HepG2 (cell line): ENCODE measurements around the gene ECHS1. TPM values are rescaled to one million over a fixed set of nuclear protein-coding genes. Genes with fewer than 3 reads are reported as not detected.

Source experiments
- ATAC-seq: fragments of 200-7000 bp; cut with Tn5 transposase; 3 replicates; pipeline ENCODE4 v1.9.1; 2020; ENCODE audit warnings: mild to moderate bottlenecking, moderate library complexity
- BruUV-seq: library from RNA; stranded (reverse); fragments of 400-500 nt; replicated peaks from 2 replicates; lab custom pipeline; 2021; lab: Mats Ljungman, UMichigan
- CTCF ChIA-PET: fragments of 300-600 bp; formaldehyde crosslinking; extraction: SDS; loops from one replicate; lab custom pipeline; 2021; ENCODE audit warnings: low total read pairs, inconsistent platforms, low intra/inter-chr PET ratio; lab: Yijun Ruan, JAX
- POLR2A ChIA-PET: fragments of 350-600 bp; sonication (Branson Sonifier 250); formaldehyde crosslinking; loops from one replicate; lab custom pipeline; 2020; ENCODE audit warnings: antibody characterized with exemption, inconsistent platforms; lab: Yijun Ruan, JAX
- DNase-seq: peaks from one replicate; pipeline ENCODE4 v3.0.0-alpha.2; 2015; ENCODE audit warnings: low spot score
- FAIRE-seq: peaks from 3 replicates; lab custom pipeline; 2011; peaks lifted over from hg19 to GRCh38; lab: Jason Lieb, UNC
- H2AFZ ChIP-seq: one replicate; pipeline ENCODE4 v1.6.1; 2011; ENCODE audit warnings: low read length, inconsistent platforms
- H3K27ac ChIP-seq: fragments of 300-600 bp; 3 replicates; pipeline ENCODE4 v1.8.0; 2011; ENCODE audit warnings: mixed run types, mild to moderate bottlenecking, mixed read lengths, low read length, inconsistent platforms; ENCODE audit not compliant: insufficient read depth; ENCODE audit errors: extremely low read length
- H3K27me3 ChIP-seq, 2 experiments: fragments of 200-600 bp in 1 of 2; 2 replicates in 1 of 2; 3 replicates in 1 of 2; pipeline versions ENCODE4 v1.6.0 to v1.8.0; 2011; ENCODE audit warnings: low read length in 2 of 2, mild to moderate bottlenecking in 2 of 2, moderate library complexity in 2 of 2, inconsistent platforms in 1 of 2; ENCODE audit not compliant: insufficient read depth in 2 of 2, control insufficient read depth in 1 of 2
- H3K36me3 ChIP-seq, 2 experiments: fragments of 200-600 bp in 1 of 2; replicated peaks in 1 of 2; 2 replicates in 1 of 2; 3 replicates in 1 of 2; pipeline versions ENCODE4 v1.5.1 to v1.8.0; 2011; ENCODE audit warnings: low read length in 2 of 2, inconsistent platforms in 1 of 2; ENCODE audit not compliant: insufficient read depth in 2 of 2, control insufficient read depth in 1 of 2
- H3K4me1 ChIP-seq: 2 replicates; pipeline ENCODE4 v1.5.1; 2012; ENCODE audit warnings: low read length, inconsistent platforms; ENCODE audit not compliant: insufficient read depth
- H3K4me2 ChIP-seq: 2 replicates; pipeline ENCODE4 v1.6.0; 2011; ENCODE audit warnings: low read depth, low read length, inconsistent platforms
- H3K4me3 ChIP-seq, 3 experiments: fragments of 200-600 bp in 1 of 3; sonication (generic), shearing (Covaris generic) in 1 of 3; replicated peaks in 1 of 3; 2 replicates each; pipeline ENCODE4 v1.5.1; 2011 to 2016; ENCODE audit warnings: low read length in 3 of 3, inconsistent platforms in 2 of 3, low read depth in 2 of 3, mild to moderate bottlenecking in 2 of 3, control low read depth in 1 of 3, mixed read lengths in 1 of 3; ENCODE audit not compliant: insufficient read depth in 1 of 3
- H3K79me2 ChIP-seq: one replicate; pipeline ENCODE4 v1.6.1; 2011; ENCODE audit warnings: low read length, inconsistent platforms; ENCODE audit not compliant: insufficient read depth
- H3K9ac ChIP-seq: 2 replicates; pipeline ENCODE4 v1.6.0; 2011; ENCODE audit warnings: mild to moderate bottlenecking, low read depth, low read length, inconsistent platforms; ENCODE audit not compliant: insufficient read depth
- H3K9me3 ChIP-seq: 2 replicates; pipeline ENCODE4 v1.5.1; 2012; ENCODE audit warnings: mild to moderate bottlenecking, low read length
- H4K20me1 ChIP-seq: 2 replicates; pipeline ENCODE4 v1.6.0; 2011; ENCODE audit warnings: inconsistent platforms, mild to moderate bottlenecking, low read length, moderate library complexity; ENCODE audit not compliant: insufficient read depth
- FOXA1 ChIP-seq, 2 experiments: fragments of 450-650 bp in 1 of 2; sonication (generic) in 1 of 2; formaldehyde crosslinking in 1 of 2; IDR thresholded peaks; 2 replicates each; pipeline versions ENCODE4 v1.4.0 to v1.6.1; 2016 to 2020; ENCODE audit warnings: missing genetic modification reagents in 1 of 2
- GATAD1 ChIP-seq: IDR thresholded peaks from 2 replicates; pipeline ENCODE4 v1.6.1; 2016; ENCODE audit warnings: missing genetic modification reagents, missing compliant biosample characterization
- HDAC1 ChIP-seq: sonication (generic); formaldehyde crosslinking; IDR thresholded peaks from 2 replicates; pipeline ENCODE4 v1.5.1; 2020; ENCODE audit warnings: mild to moderate bottlenecking, missing genetic modification reagents
- HHEX ChIP-seq: IDR thresholded peaks from 2 replicates; pipeline ENCODE4 v1.6.1; 2016; ENCODE audit warnings: control low read depth
- KDM3A ChIP-seq: IDR thresholded peaks from 2 replicates; pipeline ENCODE4 v1.6.1; 2018; ENCODE audit warnings: low read depth, missing compliant biosample characterization
- KLF16 ChIP-seq, 2 experiments: sonication (generic) in 1 of 2; formaldehyde crosslinking in 1 of 2; IDR thresholded peaks; 2 replicates each; pipeline versions ENCODE4 v1.6.1 to v1.8.0; 2016 to 2023; ENCODE audit warnings: missing genetic modification reagents in 2 of 2, missing compliant biosample characterization in 1 of 2
- MTF2 ChIP-seq: sonication (generic); formaldehyde crosslinking; IDR thresholded peaks from 2 replicates; pipeline ENCODE4 v1.5.0; 2020; ENCODE audit warnings: missing genetic modification reagents, borderline replicate concordance
- NR2F1 ChIP-seq, 2 experiments: fragments of 450-650 bp in 1 of 2; formaldehyde crosslinking in 1 of 2; IDR thresholded peaks; 2 replicates each; pipeline versions ENCODE4 v1.5.0 to v1.6.1; 2016 to 2020; ENCODE audit warnings: mild to moderate bottlenecking in 1 of 2, missing compliant biosample characterization in 1 of 2, missing genetic modification reagents in 1 of 2, moderate library complexity in 1 of 2
- SOX13 ChIP-seq, 3 experiments: fragments of 450-650 bp in 1 of 3; sonication (generic) in 1 of 3; formaldehyde crosslinking in 1 of 3; IDR thresholded peaks in 2 of 3; conservative IDR thresholded peaks in 1 of 3; 2 replicates each; pipeline versions ENCODE4 v1.5.0 to v1.6.1; 2016 to 2020; ENCODE audit warnings: antibody characterized with exemption in 1 of 3, mild to moderate bottlenecking in 1 of 3, missing compliant biosample characterization in 1 of 3, missing genetic modification reagents in 1 of 3, moderate library complexity in 1 of 3
- TOPORS ChIP-seq: sonication (generic); formaldehyde crosslinking; IDR thresholded peaks from 2 replicates; pipeline ENCODE4 v1.8.0; 2023; ENCODE audit warnings: mild to moderate bottlenecking, missing genetic modification reagents
- XBP1 ChIP-seq: sonication (generic); formaldehyde crosslinking; IDR thresholded peaks from 2 replicates; pipeline ENCODE4 v1.5.0; 2020; ENCODE audit warnings: missing genetic modification reagents
- ZNF598 ChIP-seq: sonication (generic); formaldehyde crosslinking; IDR thresholded peaks from 2 replicates; pipeline ENCODE4 v1.5.1; 2020; ENCODE audit warnings: mild to moderate bottlenecking, missing genetic modification reagents, borderline replicate concordance
- WGBS: methylation state at CpG from one replicate; pipeline ENCODE4 v1.1.6; 2017; ENCODE audit warnings: low lambda C conversion rate; 5-methylcytosine and 5-hydroxymethylcytosine counted together
- in situ Hi-C: cut with HindIII; loops from 2 replicates; pipeline ENCODE4 v1.10.0; 2017; ENCODE audit warnings: low pct_unique_long_range_greater_than_20kb; ENCODE audit not compliant: extremely low pct_ligation_motif_present
- intact Hi-C: fragments of 100-400 bp; cut with micrococcal nuclease; formaldehyde crosslinking; loops from one replicate; pipeline ENCODE4 v1.10.0; 2022; ENCODE audit not compliant: unreplicated experiment
- polyA plus RNA-seq, 8 experiments: library from polyadenylated mRNA; depleted of rRNA in 3 of 8; stranded (reverse) in 7 of 8; unstranded in 1 of 8; fragments of >200 nt; fragmentation: Illumina TruSeq in 4 of 8; extraction: Trizol in 4 of 8; gene quantifications; 2 replicates each; pipeline versions ENCODE4 v1.2.1 to v1.2.3, GENCODE V29; 2011 to 2016; ENCODE audit warnings: low read depth in 4 of 8, missing spikeins in 1 of 8, mixed read lengths in 1 of 8; ENCODE audit not compliant: insufficient read depth in 1 of 8
- total RNA-seq, 5 experiments: library from RNA; depleted of rRNA; stranded (reverse); fragments of >200 nt; fragmentation: Illumina TruSeq; extraction: Trizol; gene quantifications; 2 replicates each; pipeline ENCODE4 v1.2.3, GENCODE V29; 2016; ENCODE audit warnings: low read depth in 1 of 5
- TF ChIP-seq, protein P1 (sequence below): sonication (generic); formaldehyde crosslinking; IDR thresholded peaks from 2 replicates; pipeline ENCODE4 v1.4.0; 2020; ENCODE audit warnings: mild to moderate bottlenecking, missing genetic modification reagents
- TF ChIP-seq, protein P2 (sequence below): sonication (generic); formaldehyde crosslinking; IDR thresholded peaks from 2 replicates; pipeline ENCODE4 v1.8.1; 2023; ENCODE audit warnings: mild to moderate bottlenecking, inconsistent platforms, moderate library complexity, missing genetic modification reagents, borderline replicate concordance

ECHS1 gene
- total and polyA plus RNA-seq, 2 of the 13 experiments (the other 11 are each of a cell fraction or from before 2014, with no cell fraction given), result 32.7 to 195 TPM

DNA sequence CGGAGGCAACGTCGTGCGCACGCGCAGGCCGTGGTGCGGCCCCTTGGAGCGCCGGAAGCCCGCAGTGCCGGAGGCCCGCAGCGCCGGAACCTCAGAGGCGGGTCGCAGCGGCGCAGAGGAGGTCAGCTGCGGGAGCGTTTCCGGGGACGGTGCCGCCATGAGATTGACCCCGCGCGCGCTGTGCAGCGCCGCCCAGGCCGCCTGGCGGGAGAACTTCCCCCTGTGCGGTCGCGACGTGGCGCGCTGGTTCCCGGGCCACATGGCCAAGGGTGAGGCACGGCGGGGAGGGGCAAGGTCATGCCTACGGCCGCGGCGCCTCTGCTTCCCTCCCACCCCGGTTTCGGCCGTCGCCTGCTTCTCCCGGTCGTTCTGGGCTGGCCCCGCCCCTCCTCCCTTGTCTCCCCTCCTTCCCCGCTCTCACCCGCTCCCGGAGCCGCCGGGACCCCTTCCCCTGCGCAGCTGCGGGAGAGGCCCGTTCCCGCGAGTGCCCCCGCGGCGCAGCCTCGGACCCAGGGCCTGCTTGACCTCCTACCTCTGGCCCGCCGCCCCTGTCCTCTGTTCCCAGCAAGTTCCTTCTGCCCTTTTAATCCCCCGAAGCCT is 21.0 kb upstream of the ECHS1 start, which contains the start of gene MTG1:
Gene MTG1, plus strand, starts transcription at position 94 of the 600 bp plus-strand sequence. Its CDS starts 64 bp downstream, at position 158.
- H3K27me3 ChIP-seq, result no peaks in the 10 kb centered on the region; a peak in 1 of 5 replicates
- H3K9ac ChIP-seq, result peak within 1 kb of the TSS; percentile 93
- peak within 1 kb of the TSS; percentile 69 to 84 (median 79) for H3K4me3 ChIP-seq
- no peaks in the 10 kb centered on the region for H4K20me1 ChIP-seq
- peaks cover 17% of the 10 kb centered on the region for H3K79me2 ChIP-seq
- no TSS peak for BruUV-seq
- no peaks in the 10 kb centered on the region for H3K9me3 ChIP-seq
- in situ Hi-C loops (no loop called here), intact Hi-C loops (loop anchor here (2.0 kb wide), 1 partner anchor 65 kb away; no protein-coding TSS in a partner anchor)
- WGBS, result 1% methylated on average over 34 of the region's 69 CpGs
- H2AFZ ChIP-seq, result no peak within 1 kb of the TSS
- peaks cover 19% of the 10 kb centered on the region for H3K4me1 ChIP-seq
- FAIRE-seq, result no peak
- peak within 1 kb of the TSS; percentile 76 for H3K4me2 ChIP-seq
- peak within 1 kb of the TSS; percentile 82 for H3K27ac ChIP-seq
- ChIA-PET POLR2A (interaction anchor here (0.7 to 3.5 kb wide), 7 partner anchors 8 to 47 kb away, joined by 3 to 21 read pairs (median 4); partner anchors contain the start of genes ECHS1, FUOM, PAOX and PRAP1), CTCF (no interaction called here)
- DNase-seq, result peak; percentile 87
- ATAC-seq, result peak; percentile 98
- peaks cover 0 to 21% of the 10 kb centered on the region in 2 experiments; a peak in 3 of 5 replicates for H3K36me3 ChIP-seq
- peak; percentile 78 for TF ChIP-seq KDM3A (CRISPR knock-in tag)
- TF ChIP-seq, protein P1, sequence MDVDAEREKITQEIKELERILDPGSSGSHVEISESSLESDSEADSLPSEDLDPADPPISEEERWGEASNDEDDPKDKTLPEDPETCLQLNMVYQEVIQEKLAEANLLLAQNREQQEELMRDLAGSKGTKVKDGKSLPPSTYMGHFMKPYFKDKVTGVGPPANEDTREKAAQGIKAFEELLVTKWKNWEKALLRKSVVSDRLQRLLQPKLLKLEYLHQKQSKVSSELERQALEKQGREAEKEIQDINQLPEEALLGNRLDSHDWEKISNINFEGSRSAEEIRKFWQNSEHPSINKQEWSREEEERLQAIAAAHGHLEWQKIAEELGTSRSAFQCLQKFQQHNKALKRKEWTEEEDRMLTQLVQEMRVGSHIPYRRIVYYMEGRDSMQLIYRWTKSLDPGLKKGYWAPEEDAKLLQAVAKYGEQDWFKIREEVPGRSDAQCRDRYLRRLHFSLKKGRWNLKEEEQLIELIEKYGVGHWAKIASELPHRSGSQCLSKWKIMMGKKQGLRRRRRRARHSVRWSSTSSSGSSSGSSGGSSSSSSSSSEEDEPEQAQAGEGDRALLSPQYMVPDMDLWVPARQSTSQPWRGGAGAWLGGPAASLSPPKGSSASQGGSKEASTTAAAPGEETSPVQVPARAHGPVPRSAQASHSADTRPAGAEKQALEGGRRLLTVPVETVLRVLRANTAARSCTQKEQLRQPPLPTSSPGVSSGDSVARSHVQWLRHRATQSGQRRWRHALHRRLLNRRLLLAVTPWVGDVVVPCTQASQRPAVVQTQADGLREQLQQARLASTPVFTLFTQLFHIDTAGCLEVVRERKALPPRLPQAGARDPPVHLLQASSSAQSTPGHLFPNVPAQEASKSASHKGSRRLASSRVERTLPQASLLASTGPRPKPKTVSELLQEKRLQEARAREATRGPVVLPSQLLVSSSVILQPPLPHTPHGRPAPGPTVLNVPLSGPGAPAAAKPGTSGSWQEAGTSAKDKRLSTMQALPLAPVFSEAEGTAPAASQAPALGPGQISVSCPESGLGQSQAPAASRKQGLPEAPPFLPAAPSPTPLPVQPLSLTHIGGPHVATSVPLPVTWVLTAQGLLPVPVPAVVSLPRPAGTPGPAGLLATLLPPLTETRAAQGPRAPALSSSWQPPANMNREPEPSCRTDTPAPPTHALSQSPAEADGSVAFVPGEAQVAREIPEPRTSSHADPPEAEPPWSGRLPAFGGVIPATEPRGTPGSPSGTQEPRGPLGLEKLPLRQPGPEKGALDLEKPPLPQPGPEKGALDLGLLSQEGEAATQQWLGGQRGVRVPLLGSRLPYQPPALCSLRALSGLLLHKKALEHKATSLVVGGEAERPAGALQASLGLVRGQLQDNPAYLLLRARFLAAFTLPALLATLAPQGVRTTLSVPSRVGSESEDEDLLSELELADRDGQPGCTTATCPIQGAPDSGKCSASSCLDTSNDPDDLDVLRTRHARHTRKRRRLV (CRISPR knock-in tag), result no peak
- TF ChIP-seq, protein P2, sequence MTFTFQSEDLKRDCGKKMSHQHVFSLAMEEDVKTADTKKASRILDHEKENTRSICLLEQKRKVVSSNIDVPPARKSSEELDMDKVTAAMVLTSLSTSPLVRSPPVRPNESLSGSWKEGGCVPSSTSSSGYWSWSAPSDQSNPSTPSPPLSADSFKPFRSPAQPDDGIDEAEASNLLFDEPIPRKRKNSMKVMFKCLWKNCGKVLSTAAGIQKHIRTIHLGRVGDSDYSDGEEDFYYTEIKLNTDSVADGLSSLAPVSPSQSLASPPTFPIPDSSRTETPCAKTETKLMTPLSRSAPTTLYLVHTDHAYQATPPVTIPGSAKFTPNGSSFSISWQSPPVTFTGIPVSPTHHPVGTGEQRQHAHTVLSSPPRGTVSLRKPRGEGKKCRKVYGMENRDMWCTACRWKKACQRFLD (CRISPR knock-in tag), result no peak
- TF ChIP-seq SOX13 (IDR thresholded peaks at IDR 0.05), result no peak; the same call in 1 of the 2 replicates
- TF ChIP-seq SOX13 (CRISPR knock-in tag; conservative IDR thresholded peaks at IDR 0.05 in 1 of 2, IDR thresholded peaks at IDR 0.05 in 1 of 2), result peak in 1 of 2 experiments; percentile 47; a peak in 1 of 4 replicates
- no peak for TF ChIP-seq ZNF598 (CRISPR knock-in tag)
- no peak for TF ChIP-seq FOXA1 (IDR thresholded peaks at IDR 0.05)
- peak; percentile 30; the same call in 1 of the 2 replicates for TF ChIP-seq FOXA1 (CRISPR knock-in tag; IDR thresholded peaks at IDR 0.05)
- TF ChIP-seq XBP1, result no peak
- peak; percentile 37; the same call in 1 of the 2 replicates for TF ChIP-seq TOPORS (CRISPR knock-in tag)
- peak in 1 of 2 experiments; percentile 85; a peak in 2 of 4 replicates for TF ChIP-seq KLF16 (CRISPR knock-in tag; IDR thresholded peaks at IDR 0.05)
- peak; percentile 91 for TF ChIP-seq GATAD1 (CRISPR knock-in tag)
- TF ChIP-seq HDAC1, result peak; percentile 91
- no peak for TF ChIP-seq HHEX
- TF ChIP-seq NR2F1 (CRISPR knock-in tag; IDR thresholded peaks at IDR 0.05), result peak in 1 of 2 experiments; percentile 40; a peak in 2 of 4 replicates
- TF ChIP-seq MTF2 (CRISPR knock-in tag), result no peak; the same call in 1 of the 2 replicates
